GM12891 (cell line): ENCODE data around the gene TSPAN11.

ENCODE experiments used
- POLR2A ChIP-seq: IDR thresholded peaks from 2 replicates; pipeline ENCODE4 v1.6.1; 2011; ENCODE audit warnings: low read depth, low read length, control low read depth
- POLR2AphosphoS5 ChIP-seq: IDR thresholded peaks from 2 replicates; pipeline ENCODE4 v1.6.1; 2011; ENCODE audit warnings: low read depth, low read length, control low read depth
- TAF1 ChIP-seq: IDR thresholded peaks from 2 replicates; pipeline ENCODE4 v1.6.1; 2011; ENCODE audit warnings: low read depth, low read length, control low read depth

- TF ChIP-seq POLR2AphosphoS5 (no peak), TAF1 (no peak), POLR2A (no peak)
Observed at GRCh38 chr12:30888241-30888640, 38.3 kb upstream of the TSPAN11 start.
